ENCODE measurements around the gene DUSP11.
"Not testable (repeated sequence)": the region's sequence is repeated elsewhere in the genome, so short reads cannot be mapped to it uniquely, and the experiment has no call there.

The DUSP11 gene

GRCh38 chr2:73779467-73780236, at the start of gene DUSP11:
TSS of gene DUSP11 (minus strand) at chr2:73780103. CDS start at chr2:73779974, 129 bp downstream.
- peak; percentile 3 for DNase-seq

- peak; percentile 67 for DNase-seq
Measured at GRCh38 chr2:73828818-73829570, 49.1 kb upstream of the DUSP11 start, which contains the start of gene STAMBP. TSS of gene STAMBP (plus strand) at chr2:73828961. CDS start at chr2:73830857, 1,896 bp downstream.

DNA sequence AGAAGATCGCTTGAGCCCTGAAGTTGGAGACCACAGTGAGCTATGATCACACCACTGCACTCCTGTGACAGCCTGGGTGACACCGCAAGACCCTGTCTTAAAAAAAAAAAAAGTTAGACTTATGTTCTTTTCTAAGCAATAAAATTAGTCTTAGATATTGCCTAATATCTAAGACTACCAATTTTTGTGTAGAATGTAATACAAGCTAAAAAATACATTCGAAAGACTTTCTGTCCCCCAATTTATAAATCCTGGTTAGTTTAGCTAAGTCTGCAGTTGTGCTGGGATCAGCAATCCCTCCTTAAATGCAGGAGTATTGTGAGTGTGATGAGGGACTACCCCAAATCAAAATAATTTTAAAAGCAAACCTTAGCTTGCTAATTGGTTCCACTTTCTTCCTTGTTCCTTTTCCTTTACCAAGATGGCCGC, 48.5 kb upstream of the DUSP11 start:
- no peak for DNase-seq

DNA sequence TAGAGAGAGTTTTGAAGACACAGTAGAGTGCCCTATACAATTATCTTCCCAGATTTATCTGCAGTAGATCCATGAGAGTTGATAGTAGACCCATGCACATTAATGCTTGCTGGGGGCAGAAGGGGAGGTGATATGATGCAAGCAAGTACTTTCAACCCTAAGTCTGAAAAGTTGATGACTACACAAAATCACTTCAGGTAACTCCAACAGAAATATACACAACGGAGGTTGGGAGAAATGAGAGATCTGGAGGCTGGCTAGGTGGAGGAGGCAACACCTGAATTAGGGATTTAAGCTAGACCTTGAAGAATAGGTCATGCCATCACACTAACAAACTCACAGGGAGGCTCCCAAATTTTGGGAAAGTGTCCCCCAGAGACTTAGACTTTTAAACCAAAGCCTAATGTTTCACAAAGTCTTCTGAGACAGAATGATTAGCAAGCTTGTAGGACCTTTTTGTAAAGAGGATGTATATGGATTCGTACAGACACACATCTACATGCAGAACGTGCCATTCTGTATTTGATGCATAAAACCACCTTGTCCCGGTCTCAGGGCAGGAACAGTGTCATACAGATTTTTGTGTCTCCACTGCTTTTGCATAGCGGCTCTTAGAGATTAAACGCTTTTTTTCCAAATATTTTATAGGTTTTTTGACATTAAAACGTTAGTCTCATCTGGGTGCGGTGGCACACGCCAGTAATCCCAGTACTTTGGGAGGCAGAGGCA, 47.9 kb upstream of the DUSP11 start:
- DNase-seq = no peak

- no peak for DNase-seq
Measured at GRCh38 chr2:73827018-73827417, 47.1 kb upstream of the DUSP11 start.

- no peak for DNase-seq
Measured at GRCh38 chr2:73825408-73825807, 45.5 kb upstream of the DUSP11 start.

DNA sequence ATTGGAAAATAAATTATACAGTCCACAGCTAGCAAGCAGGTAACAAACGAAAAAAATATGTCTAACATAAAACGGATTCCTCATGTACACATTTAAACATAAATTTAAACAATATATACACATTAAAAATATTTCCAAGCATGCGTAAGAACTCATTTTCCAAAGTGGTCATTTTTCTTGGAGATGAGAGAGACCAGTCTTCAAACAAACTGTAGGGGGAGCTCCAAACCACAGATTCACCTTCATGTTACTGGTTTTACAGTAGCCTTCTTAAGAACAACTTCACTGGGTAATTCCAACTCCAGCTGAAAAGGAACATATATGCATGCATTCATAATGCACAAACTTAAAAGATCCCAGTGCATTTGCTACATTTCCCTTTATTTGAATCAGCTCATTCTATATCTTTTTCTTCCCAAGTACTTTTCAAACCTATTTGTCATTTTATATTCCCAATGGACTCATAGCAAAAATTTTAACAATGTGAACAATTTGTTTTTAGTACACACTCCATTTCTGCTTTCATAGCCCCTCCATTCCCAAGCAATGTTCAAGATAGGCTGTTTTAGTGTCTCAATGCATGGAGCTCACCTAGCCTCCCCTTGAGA, 44.1 kb upstream of the DUSP11 start:
- peak; percentile 4 for DNase-seq

DNA sequence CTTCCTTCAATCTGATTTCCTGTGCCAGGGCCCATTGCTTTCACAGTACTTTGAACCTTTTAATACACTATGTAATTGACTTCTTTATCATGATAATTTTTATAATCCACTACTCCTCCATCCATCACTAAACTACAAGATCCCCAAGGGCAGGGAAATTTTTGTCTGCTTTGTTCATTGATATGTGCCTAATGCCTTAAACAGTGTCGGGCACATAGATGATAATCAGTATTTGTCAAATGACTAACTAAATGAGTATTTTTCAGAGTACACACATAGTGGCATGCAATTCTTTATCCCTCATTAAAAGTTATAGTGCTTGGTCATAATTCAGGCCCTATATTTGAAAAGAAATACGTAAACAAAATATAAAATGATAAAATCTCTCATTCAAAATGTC, 43.5 kb upstream of the DUSP11 start:
- DNase-seq = no peak

- no peak for DNase-seq
Measured at GRCh38 chr2:73822991-73823390, 43.1 kb upstream of the DUSP11 start.

- DNase-seq = no peak
Measured at GRCh38 chr2:73822276-73822675, 42.4 kb upstream of the DUSP11 start.

DNA sequence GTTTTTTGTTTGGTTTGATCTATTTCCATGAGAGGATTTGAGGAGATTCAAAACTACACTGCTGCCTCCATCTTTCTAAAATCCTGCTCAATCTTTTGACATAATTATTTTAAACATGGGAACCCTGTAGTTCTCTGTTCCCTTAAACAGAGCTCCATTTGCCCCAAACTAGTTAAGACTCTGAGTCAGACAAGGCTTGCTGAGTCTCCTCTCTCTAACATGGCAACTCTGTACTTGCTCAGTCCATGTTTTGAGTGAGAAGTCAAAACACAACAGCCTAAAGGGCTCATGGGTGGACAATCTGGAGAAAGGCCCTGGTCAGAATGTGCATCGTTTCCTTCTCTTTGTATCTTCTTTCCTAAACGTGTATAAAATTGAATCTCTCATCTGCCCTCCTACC, 41.8 kb upstream of the DUSP11 start:
- no peak for DNase-seq

GRCh38 chr2:73821227-73821626, 41.3 kb upstream of the DUSP11 start:
- DNase-seq = no peak

DNA sequence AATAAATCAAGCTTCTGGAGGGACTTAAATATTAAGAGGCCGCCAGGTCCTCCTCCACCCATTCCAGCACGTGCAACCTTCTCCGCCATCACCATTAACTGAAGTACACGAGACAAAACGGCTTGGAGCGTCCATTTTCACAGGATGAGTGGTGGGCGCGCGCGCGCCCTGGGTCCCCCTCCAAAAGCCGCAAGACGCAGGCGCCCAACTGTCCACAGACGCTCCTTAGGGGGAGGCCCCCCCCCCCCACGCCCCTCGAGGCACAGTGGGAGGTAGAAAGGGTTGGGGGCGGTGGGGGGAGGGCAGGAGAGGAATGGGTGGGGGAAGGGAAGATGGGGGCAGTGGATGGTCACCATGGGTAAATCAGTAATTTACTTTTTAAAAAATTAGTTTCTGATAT, 38.4 kb upstream of the DUSP11 start:
- DNase-seq = no peak

DNA sequence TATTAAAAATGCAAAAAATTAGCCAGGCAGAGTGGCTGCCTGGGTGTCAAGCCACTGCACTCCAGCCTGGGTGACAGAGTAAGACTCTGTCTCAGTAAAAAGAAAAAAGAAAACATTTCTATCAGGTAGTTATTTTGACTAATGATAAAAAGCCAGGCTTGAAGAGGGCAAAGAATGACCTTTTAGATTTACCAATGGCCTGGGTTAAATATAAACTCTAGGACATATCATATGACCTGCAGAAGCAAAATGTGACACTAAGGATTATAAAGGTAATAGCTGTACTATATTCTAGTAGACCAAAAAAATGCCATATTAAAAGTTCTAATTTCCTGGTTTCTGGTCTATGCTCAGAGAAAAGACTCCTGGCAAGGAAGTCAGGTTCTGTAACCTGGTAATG, 32.7 kb upstream of the DUSP11 start:
- DNase-seq = no peak

- no peak for DNase-seq
Measured at GRCh38 chr2:73811878-73812277, 32.0 kb upstream of the DUSP11 start.

DNA sequence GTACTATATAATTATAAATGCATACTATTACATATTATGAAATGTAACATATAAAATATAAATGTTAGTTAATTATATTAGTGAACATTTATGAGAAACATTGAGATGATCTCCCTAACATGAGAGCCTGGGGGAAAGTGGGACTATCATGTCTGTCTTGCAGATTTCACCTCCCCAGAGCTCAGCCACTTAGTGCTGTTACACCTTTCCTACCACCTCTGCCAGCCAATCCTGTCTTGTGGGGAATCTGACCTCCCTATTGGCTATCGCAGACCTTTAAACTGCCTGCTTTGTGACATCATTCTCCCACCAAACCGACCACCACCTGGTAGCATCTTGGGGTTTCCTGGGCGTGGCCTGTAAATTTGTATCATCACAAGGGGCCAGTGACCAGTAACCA, 4.0 kb upstream of the DUSP11 start, which contains the start of gene C2orf78:
TSS of gene C2orf78 (plus strand) at position 301 of the 400 bp plus-strand sequence. CDS start 127 bp downstream, outside the sequence.
- not testable (repeated sequence) for DNase-seq

- not testable (repeated sequence) for DNase-seq
Measured at GRCh38 chr2:73783402-73783801, 3.5 kb upstream of the DUSP11 start.

DNA sequence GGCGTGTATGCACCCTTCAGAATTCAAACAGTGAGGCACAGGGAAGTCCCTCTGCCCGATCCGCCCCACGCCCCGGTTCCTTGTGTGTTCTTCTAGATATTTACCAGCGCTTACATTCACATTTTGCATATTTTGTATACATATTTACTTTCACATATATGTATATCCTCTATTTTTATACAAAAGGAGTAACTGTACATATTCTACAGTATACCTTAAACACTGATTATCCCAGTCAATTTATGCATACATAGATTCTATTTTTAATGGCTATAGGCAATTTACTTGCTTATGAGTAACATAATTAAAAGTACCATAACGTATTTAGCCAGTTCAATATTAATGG, 307 bp upstream of the DUSP11 start:
- DNase-seq = no peak

- DNase-seq = not testable (repeated sequence)
Measured at GRCh38 chr2:73778867-73779466, 936 bp downstream of the DUSP11 start.

DNA sequence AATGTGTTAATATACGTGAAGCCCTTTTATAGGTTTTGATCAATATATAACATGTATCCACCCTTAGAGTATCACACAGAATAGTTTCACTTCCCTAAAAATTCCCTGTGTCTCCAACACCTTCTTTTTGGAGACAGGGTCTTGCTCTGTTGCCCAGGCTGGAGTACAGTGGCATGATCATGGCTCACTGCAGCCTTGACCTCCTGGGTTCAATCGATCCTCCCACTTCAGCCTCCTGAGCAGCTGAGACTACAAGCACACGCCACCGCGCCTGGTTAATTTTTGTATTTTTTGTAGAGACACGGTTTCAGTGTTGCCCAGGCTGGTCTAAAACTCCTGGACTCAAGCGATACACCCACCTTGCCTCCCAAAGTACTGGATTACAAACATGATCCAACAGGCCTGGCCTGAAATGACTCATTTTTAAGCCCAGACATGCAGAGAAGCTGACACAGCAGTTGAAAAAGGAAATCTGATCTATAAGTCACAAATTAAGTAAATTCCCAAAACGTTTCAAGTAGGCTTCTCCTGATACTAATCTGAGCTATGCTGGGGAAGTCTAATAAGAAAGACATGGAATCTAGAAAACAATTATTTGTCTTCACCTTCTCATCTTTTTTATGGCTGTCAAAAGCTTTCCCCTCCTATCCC, 2.9 kb downstream of the DUSP11 start:
- DNase-seq = no peak

DNA sequence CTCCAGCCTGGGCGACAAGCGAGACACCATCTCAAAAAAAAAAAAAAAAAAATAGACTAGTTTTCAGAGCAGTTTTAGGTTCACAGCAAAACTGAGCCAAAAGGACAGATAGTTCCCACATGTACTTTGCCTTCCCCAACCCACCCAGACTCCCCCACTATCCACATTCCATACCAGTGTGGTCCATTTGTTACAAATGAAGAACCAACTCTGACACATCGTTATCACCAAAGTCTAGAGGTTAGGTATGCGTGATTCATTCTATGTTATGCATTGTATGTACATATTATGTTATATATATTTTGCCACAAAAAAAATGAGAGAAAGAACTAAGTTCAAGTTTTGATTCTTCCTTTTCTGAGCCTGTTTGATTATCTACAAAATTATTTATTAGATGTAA, 3.5 kb downstream of the DUSP11 start:
- DNase-seq = no peak

- DNase-seq = no peak
Measured at GRCh38 chr2:73772819-73773218, 7.1 kb downstream of the DUSP11 start.

Data from NCI-H187 treated with DMSO at 0.1 percent for 48 hours (cell line).